ENCODE results near the gene NPHS2.

The NPHS2 gene

GRCh38 chr1:179509384-179509783 is 66.4 kb downstream of the NPHS2 start (continued):
- no peak for TF ChIP-seq CREB5 (CRISPR knock-in tag; IDR thresholded peaks at IDR 0.05; ENCODE audit: low read depth)
- TF ChIP-seq ZNF70 (CRISPR knock-in tag; IDR thresholded peaks at IDR 0.05): no peak

GRCh38 chr1:179506199-179506598 is 69.5 kb downstream of the NPHS2 start:
- ATAC-seq: no peak

More at GRCh38 chr1:179506199-179506598, 69.5 kb downstream of the NPHS2 start:
- TF ChIP-seq ZNF565 (CRISPR knock-in tag; conservative IDR thresholded peaks at IDR 0.05; ENCODE audit: low read depth): no peak
- TF ChIP-seq PPARA (CRISPR knock-in tag; IDR thresholded peaks at IDR 0.05; ENCODE audit: borderline replicate concordance): no peak

All from SK-N-SH treated with all-trans-retinoic acid at 6 μM for 48 hours (cell line).